Neural cell (in vitro differentiated cells): Measurements from ENCODE around the gene DCPS. TPM values are rescaled to one million over a fixed set of nuclear protein-coding genes. Genes with fewer than 3 reads are reported as not detected.

Source experiments
- H2AFZ ChIP-seq: fragments of 200-600, 300-800 bp; sonication (generic), shearing (Covaris generic); 2 replicates; pipeline ENCODE4 v1.6.0; 2014; ENCODE audit warnings: low read depth, mild to moderate bottlenecking, antibody characterized with exemption, low read length, moderate library complexity
- H3F3A ChIP-seq: fragments of 200-600 bp; shearing (Covaris generic); 2 replicates; pipeline ENCODE4 v1.6.1; 2016; ENCODE audit warnings: mild to moderate bottlenecking, moderate library complexity, mixed read lengths, antibody characterized with exemption, low read length; ENCODE audit not compliant: insufficient read depth, poor library complexity, severe bottlenecking
- H3K27ac ChIP-seq: fragments of 200-600, 300-800 bp; sonication (generic), shearing (Covaris generic); 2 replicates; pipeline ENCODE4 v1.5.1; 2014; ENCODE audit warnings: mild to moderate bottlenecking, low read length, moderate library complexity
- H3K27me3 ChIP-seq: fragments of 300-800, 200-600 bp; sonication (generic), shearing (Covaris generic); 2 replicates; pipeline ENCODE4 v1.6.0; 2014; ENCODE audit warnings: mild to moderate bottlenecking, low read depth, low read length, moderate library complexity; ENCODE audit not compliant: insufficient read depth
- H3K36me3 ChIP-seq: fragments of 300-800, 200-600 bp; sonication (generic), shearing (Covaris generic); 2 replicates; pipeline ENCODE4 v1.5.1; 2014; ENCODE audit warnings: mild to moderate bottlenecking, antibody characterized with exemption, low read length, moderate library complexity; ENCODE audit not compliant: insufficient read depth
- H3K4me2 ChIP-seq: fragments of 300-800, 200-600 bp; sonication (generic), shearing (Covaris generic); 2 replicates; pipeline ENCODE4 v1.6.0; 2014; ENCODE audit warnings: mild to moderate bottlenecking, low read length
- H3K4me3 ChIP-seq: fragments of 300-800, 200-600 bp; sonication (generic), shearing (Covaris generic); 2 replicates; pipeline ENCODE4 v1.5.1; 2014; ENCODE audit warnings: mild to moderate bottlenecking, low read length, moderate library complexity
- H3K79me2 ChIP-seq: fragments of 200-600 bp; shearing (Covaris generic); replicated peaks from 2 replicates; pipeline ENCODE4 v1.6.0; 2014; ENCODE audit warnings: mild to moderate bottlenecking, low read length, moderate library complexity; ENCODE audit not compliant: insufficient read depth
- H3K9ac ChIP-seq: fragments of 300-800, 200-600 bp; sonication (generic), shearing (Covaris generic); 2 replicates; pipeline ENCODE4 v1.6.1; 2016; ENCODE audit warnings: mild to moderate bottlenecking, low read length, mixed read lengths
- H3K9me2 ChIP-seq: fragments of 200-600 bp; shearing (Covaris generic); 2 replicates; pipeline ENCODE4 v1.6.1; 2016; ENCODE audit warnings: mild to moderate bottlenecking, low read length, mixed read lengths; ENCODE audit not compliant: insufficient read depth
- H3K9me3 ChIP-seq: fragments of 200-600, 300-800 bp; sonication (generic), shearing (Covaris generic); 2 replicates; pipeline ENCODE4 v1.6.1; 2016; ENCODE audit warnings: mild to moderate bottlenecking, mixed run types, low read length, moderate library complexity, mixed read lengths
- H4K20me1 ChIP-seq: fragments of 200-600 bp; shearing (Covaris generic); 2 replicates; pipeline ENCODE4 v1.6.1; 2016; ENCODE audit warnings: mild to moderate bottlenecking, mixed run types; ENCODE audit not compliant: insufficient read depth
- EP300 ChIP-seq: fragments of 450-650 bp; conservative IDR thresholded peaks from 2 replicates; pipeline ENCODE4 v1.6.1; 2014; ENCODE audit warnings: antibody characterized with exemption, mild to moderate bottlenecking, moderate library complexity; ENCODE audit not compliant: poor library complexity, severe bottlenecking
- EZH2 ChIP-seq: fragments of 200-600, 300-800 bp; shearing (Covaris generic), sonication (generic); IDR thresholded peaks from 2 replicates; pipeline ENCODE4 v1.6.1; 2014; ENCODE audit warnings: antibody characterized with exemption, low read length, borderline replicate concordance, mild to moderate bottlenecking; ENCODE audit not compliant: insufficient read depth, poor library complexity, severe bottlenecking
- MXI1 ChIP-seq: fragments of 450-650 bp; conservative IDR thresholded peaks from 2 replicates; pipeline ENCODE4 v1.6.1; 2014; ENCODE audit warnings: antibody characterized with exemption, mild to moderate bottlenecking; ENCODE audit not compliant: poor library complexity, severe bottlenecking
- POLR2AphosphoS5 ChIP-seq: IDR thresholded peaks from 2 replicates; pipeline ENCODE4 v1.6.1; 2012
- RAD21 ChIP-seq: fragments of 450-650 bp; conservative IDR thresholded peaks from 2 replicates; pipeline ENCODE4 v1.6.1; 2014; ENCODE audit warnings: antibody characterized with exemption, mild to moderate bottlenecking, moderate library complexity
- REST ChIP-seq: IDR thresholded peaks from 2 replicates; pipeline ENCODE4 v1.6.1; 2012; ENCODE audit warnings: borderline replicate concordance
- SMC3 ChIP-seq: fragments of 450-650 bp; conservative IDR thresholded peaks from 2 replicates; pipeline ENCODE4 v1.6.1; 2014; ENCODE audit warnings: antibody characterized with exemption, mild to moderate bottlenecking, moderate library complexity; ENCODE audit not compliant: poor library complexity
- TAF1 ChIP-seq: IDR thresholded peaks from 2 replicates; pipeline ENCODE4 v1.6.1; 2012; ENCODE audit warnings: low read depth
- polyA plus RNA-seq: library from polyadenylated mRNA; depleted of rRNA; stranded (reverse); fragments of >200 nt; gene quantifications from 2 replicates; pipeline ENCODE4 v1.2.3, GENCODE V29; 2014
- TF ChIP-seq, protein P1 (sequence below): fragments of 450-650 bp; IDR thresholded peaks from 2 replicates; pipeline ENCODE4 v1.5.1; 2014; ENCODE audit warnings: antibody characterized with exemption, mild to moderate bottlenecking, moderate library complexity; ENCODE audit not compliant: poor library complexity, severe bottlenecking

The DCPS gene
- polyA plus RNA-seq, 1 donor from 2014 or later, result 6.4 TPM

DNA sequence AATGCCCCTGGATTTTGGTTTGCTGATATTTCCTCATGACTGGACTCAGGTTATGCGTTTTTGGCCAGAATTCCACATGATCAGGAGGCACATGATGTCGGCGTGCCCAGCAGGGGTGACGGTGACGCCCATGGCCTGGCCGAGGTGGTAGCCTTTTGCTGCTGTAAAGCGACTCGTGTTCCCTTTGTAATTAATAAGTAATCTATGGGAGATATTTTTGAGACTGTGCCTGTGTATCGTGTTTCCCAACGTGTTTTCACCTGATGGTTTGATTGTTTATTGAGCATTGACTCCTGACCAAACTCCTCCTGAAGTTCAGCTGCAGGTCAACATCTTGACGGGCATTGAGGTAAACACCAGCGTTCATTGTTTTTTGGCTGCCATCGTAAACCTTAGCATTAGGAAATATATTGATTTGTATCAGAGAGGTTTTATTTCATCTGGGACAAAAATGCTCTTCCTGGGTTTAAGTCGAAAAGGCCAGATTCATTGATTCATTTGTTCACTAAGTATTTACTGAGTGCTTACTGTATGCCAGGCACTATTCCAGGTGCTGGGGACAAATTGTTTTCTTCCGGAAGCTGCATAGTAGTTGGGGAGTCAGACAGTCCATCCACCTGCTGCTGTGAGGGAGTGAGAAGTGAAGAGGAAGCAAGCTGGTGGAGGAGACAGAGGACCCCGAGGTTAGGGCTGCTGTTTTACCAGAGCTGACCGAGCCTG is 23.6 kb downstream of the DCPS start:
- H3K9ac ChIP-seq, result no peak overlapping the region
- H3K4me3 ChIP-seq, result no peak overlapping the region
- H3K27me3 ChIP-seq, result no peaks in the 10 kb centered on the region
- H3K36me3 ChIP-seq, result no peaks in the 10 kb centered on the region
- no peaks in the 10 kb centered on the region for H3K9me2 ChIP-seq
- no peaks in the 10 kb centered on the region for H3K9me3 ChIP-seq
- H3K27ac ChIP-seq, result no peak overlapping the region
- H4K20me1 ChIP-seq, result no peaks in the 10 kb centered on the region
- H3K4me2 ChIP-seq, result no peak overlapping the region
- no peak overlapping the region for H2AFZ ChIP-seq
- H3K79me2 ChIP-seq, result no peaks in the 10 kb centered on the region
- no peaks in the 10 kb centered on the region for H3F3A ChIP-seq
- TF ChIP-seq REST (no peak), SMC3 (no peak), MXI1 (no peak), EZH2 (no peak), RAD21 (no peak), POLR2AphosphoS5 (no peak), EP300 (no peak), TAF1 (no peak)
- TF ChIP-seq, protein P1, sequence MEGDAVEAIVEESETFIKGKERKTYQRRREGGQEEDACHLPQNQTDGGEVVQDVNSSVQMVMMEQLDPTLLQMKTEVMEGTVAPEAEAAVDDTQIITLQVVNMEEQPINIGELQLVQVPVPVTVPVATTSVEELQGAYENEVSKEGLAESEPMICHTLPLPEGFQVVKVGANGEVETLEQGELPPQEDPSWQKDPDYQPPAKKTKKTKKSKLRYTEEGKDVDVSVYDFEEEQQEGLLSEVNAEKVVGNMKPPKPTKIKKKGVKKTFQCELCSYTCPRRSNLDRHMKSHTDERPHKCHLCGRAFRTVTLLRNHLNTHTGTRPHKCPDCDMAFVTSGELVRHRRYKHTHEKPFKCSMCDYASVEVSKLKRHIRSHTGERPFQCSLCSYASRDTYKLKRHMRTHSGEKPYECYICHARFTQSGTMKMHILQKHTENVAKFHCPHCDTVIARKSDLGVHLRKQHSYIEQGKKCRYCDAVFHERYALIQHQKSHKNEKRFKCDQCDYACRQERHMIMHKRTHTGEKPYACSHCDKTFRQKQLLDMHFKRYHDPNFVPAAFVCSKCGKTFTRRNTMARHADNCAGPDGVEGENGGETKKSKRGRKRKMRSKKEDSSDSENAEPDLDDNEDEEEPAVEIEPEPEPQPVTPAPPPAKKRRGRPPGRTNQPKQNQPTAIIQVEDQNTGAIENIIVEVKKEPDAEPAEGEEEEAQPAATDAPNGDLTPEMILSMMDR, result no peak

DNA sequence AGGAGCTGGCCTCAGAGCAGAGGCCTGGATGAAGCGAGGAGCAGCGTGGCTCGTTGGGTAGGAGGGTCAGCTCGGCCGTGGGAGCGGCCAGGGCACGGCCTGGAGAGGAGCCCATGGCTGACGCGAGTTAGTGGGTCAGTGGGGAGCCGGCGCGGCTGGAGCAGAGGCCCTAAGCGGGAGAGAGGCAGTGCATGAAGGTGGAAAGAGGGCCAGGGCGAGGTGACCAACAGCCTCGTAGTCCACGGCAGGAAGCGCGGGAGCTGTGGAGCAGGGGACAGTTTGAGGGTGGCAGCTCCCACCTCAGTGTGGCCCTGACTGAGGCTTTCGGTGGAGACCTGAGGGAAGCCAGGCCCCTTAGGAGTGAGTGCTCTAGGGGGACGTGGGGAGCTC is 24.1 kb downstream of the DCPS start:
- Histone ChIP-seq H3F3A (no peaks in the 10 kb centered on the region), H3K9me3 (no peaks in the 10 kb centered on the region), H2AFZ (no peak overlapping the region), H4K20me1 (no peaks in the 10 kb centered on the region), H3K4me3 (no peak overlapping the region), H3K9me2 (no peaks in the 10 kb centered on the region), H3K36me3 (no peaks in the 10 kb centered on the region), H3K9ac (no peak overlapping the region), H3K27ac (no peak overlapping the region), H3K27me3 (no peaks in the 10 kb centered on the region), H3K79me2 (no peaks in the 10 kb centered on the region), H3K4me2 (no peak overlapping the region)
- no peak for TF ChIP-seq SMC3
- no peak for TF ChIP-seq REST
- no peak for TF ChIP-seq POLR2AphosphoS5
- no peak for TF ChIP-seq TAF1
- no peak for TF ChIP-seq EP300
- TF ChIP-seq MXI1, result no peak
- TF ChIP-seq RAD21, result no peak
- TF ChIP-seq, protein P1, result no peak
- no peak for TF ChIP-seq EZH2
